ENCODE data around the gene RPL13.

RPL13 gene

DNA sequence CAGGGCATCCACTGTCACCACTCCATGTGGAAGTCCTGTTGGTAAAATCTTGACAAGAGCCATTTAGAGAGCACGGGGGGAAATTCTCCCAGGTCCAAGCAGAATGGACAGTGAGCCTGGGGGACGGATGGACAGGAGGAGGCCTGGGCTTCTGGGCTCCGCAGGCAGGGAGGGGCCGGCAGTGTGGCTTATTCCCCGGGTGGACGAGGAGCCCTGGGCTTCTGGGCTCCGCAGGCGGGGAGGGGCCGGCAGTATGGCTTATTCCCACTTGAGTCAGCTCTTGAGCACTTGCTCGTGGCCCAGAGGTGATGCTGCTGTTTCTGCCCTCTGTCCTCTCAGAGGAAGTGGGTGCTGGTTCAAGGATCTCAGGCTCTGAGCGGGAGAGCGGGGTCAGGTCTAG lies 22.2 kb upstream of the RPL13 start:
- H3K36me3 ChIP-seq: peaks cover 5% of the 10 kb centered on the region; the same call in 1 of the 2 replicates
- no peak for DNase-seq
- H3K9me3 ChIP-seq (ENCODE audit: severe bottlenecking): no peaks in the 10 kb centered on the region
- TF ChIP-seq, protein P1, sequence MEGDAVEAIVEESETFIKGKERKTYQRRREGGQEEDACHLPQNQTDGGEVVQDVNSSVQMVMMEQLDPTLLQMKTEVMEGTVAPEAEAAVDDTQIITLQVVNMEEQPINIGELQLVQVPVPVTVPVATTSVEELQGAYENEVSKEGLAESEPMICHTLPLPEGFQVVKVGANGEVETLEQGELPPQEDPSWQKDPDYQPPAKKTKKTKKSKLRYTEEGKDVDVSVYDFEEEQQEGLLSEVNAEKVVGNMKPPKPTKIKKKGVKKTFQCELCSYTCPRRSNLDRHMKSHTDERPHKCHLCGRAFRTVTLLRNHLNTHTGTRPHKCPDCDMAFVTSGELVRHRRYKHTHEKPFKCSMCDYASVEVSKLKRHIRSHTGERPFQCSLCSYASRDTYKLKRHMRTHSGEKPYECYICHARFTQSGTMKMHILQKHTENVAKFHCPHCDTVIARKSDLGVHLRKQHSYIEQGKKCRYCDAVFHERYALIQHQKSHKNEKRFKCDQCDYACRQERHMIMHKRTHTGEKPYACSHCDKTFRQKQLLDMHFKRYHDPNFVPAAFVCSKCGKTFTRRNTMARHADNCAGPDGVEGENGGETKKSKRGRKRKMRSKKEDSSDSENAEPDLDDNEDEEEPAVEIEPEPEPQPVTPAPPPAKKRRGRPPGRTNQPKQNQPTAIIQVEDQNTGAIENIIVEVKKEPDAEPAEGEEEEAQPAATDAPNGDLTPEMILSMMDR (IDR thresholded peaks at IDR 0.05; ENCODE audit: low read depth, low read length): no peak
- no peaks in the 10 kb centered on the region for H3K27me3 ChIP-seq (ENCODE audit: insufficient read depth, low read depth, severe bottlenecking)
- no peak overlapping the region for H3K27ac ChIP-seq
- no peak overlapping the region for H3K4me3 ChIP-seq (ENCODE audit: low read depth, low read length)

DNA sequence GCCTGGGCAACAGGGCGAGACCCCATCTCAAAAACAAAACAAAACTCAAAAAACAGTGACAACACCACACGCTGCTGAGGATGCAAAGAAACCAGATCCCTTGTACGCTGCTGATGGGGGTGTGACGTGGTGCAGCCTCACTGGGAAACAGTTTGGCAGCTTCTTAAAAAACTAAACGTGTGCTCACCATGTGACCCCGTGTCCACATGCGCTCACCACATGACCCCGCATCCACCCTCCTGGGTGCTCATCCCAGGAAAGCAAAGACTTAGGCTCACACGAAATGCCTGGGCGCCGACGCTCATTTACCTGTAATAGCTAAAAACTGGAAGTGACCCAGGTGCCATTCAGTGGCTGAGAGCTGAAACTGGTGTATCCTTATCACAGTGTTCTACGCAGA lies 19.9 kb upstream of the RPL13 start:
- H3K4me3 ChIP-seq (ENCODE audit: low read depth, low read length): no peak overlapping the region
- TF ChIP-seq, protein P1 (IDR thresholded peaks at IDR 0.05; ENCODE audit: low read depth, low read length): no peak
- no peak overlapping the region for H3K27ac ChIP-seq
- H3K9me3 ChIP-seq (ENCODE audit: severe bottlenecking): no peaks in the 10 kb centered on the region
- no peak for DNase-seq
- H3K36me3 ChIP-seq: no peaks in the 10 kb centered on the region
- H3K27me3 ChIP-seq (ENCODE audit: insufficient read depth, low read depth, severe bottlenecking): no peaks in the 10 kb centered on the region

DNA sequence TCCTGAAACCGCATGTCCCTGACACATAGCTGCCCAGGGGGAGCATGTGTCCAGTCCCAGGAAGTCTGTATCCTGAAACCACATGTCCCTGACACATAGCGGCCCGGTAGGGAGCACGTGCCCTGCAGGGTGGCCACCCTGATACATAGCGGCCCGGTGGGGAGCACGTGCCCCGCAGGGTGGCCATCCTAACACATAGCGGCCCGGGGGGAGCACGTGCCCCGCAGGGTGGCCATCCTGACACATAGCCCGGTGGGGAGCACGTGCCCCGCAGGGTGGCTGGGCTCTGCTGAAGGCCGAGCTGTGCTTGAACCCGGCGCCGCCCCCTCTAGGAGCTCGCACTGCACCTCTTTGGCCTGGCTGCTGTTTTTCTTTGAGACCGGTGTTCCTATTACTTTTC lies 18.7 kb upstream of the RPL13 start:
- no peak overlapping the region for H3K4me3 ChIP-seq (ENCODE audit: low read depth, low read length)
- no peaks in the 10 kb centered on the region for H3K9me3 ChIP-seq (ENCODE audit: severe bottlenecking)
- no peaks in the 10 kb centered on the region for H3K27me3 ChIP-seq (ENCODE audit: insufficient read depth, low read depth, severe bottlenecking)
- no peak for DNase-seq
- TF ChIP-seq, protein P1 (IDR thresholded peaks at IDR 0.05; ENCODE audit: low read depth, low read length): no peak
- H3K27ac ChIP-seq: no peak overlapping the region
- H3K36me3 ChIP-seq: no peaks in the 10 kb centered on the region

DNA sequence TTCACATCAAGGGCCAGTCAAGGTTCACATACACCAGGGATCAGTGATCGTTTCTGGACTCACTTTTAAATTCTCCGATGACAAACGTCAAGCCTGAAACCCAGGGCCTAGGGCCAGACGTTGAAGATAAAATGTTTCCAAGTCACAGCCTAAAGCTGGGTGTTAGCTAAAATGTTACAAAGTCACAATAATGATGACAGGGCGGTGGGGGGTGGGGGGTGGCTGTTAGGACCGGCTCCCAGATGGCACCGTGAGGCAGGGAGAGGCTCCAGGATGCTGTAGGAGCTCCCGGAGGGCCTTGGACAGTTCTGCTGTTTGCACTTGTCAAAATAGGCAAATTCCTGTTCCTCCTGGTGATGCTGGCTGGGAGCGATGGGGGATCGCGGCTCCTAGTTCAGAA lies 16.4 kb upstream of the RPL13 start:
- Histone ChIP-seq H3K9me3 (ENCODE audit: severe bottlenecking) (no peaks in the 10 kb centered on the region), H3K36me3 (no peaks in the 10 kb centered on the region), H3K4me3 (ENCODE audit: low read depth, low read length) (no peak overlapping the region), H3K27me3 (ENCODE audit: insufficient read depth, low read depth, severe bottlenecking) (no peaks in the 10 kb centered on the region), H3K27ac (no peak overlapping the region)
- TF ChIP-seq, protein P1 (IDR thresholded peaks at IDR 0.05; ENCODE audit: low read depth, low read length): no peak
- no peak for DNase-seq

DNA sequence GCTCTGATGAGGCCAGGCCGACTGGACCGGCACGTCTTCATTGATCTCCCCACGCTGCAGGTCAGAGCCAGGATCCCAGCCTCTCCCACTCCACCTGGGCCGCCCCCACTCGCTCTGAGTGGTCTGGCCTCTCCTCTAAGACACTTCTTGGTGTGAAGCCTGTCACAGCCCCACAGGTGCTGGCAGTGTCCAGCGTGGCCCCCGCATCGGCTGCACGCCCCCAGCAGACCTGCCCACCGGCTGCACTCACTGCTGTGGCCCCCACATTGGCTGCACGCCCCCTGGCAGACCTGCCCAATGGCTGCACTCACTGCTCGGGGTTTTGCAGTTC lies 15.8 kb upstream of the RPL13 start:
- H3K27me3 ChIP-seq (ENCODE audit: insufficient read depth, low read depth, severe bottlenecking): no peaks in the 10 kb centered on the region
- TF ChIP-seq, protein P1 (IDR thresholded peaks at IDR 0.05; ENCODE audit: low read depth, low read length): no peak
- DNase-seq: no peak
- H3K36me3 ChIP-seq: no peaks in the 10 kb centered on the region
- no peaks in the 10 kb centered on the region for H3K9me3 ChIP-seq (ENCODE audit: severe bottlenecking)
- no peak overlapping the region for H3K4me3 ChIP-seq (ENCODE audit: low read depth, low read length)
- H3K27ac ChIP-seq: no peak overlapping the region

DNA sequence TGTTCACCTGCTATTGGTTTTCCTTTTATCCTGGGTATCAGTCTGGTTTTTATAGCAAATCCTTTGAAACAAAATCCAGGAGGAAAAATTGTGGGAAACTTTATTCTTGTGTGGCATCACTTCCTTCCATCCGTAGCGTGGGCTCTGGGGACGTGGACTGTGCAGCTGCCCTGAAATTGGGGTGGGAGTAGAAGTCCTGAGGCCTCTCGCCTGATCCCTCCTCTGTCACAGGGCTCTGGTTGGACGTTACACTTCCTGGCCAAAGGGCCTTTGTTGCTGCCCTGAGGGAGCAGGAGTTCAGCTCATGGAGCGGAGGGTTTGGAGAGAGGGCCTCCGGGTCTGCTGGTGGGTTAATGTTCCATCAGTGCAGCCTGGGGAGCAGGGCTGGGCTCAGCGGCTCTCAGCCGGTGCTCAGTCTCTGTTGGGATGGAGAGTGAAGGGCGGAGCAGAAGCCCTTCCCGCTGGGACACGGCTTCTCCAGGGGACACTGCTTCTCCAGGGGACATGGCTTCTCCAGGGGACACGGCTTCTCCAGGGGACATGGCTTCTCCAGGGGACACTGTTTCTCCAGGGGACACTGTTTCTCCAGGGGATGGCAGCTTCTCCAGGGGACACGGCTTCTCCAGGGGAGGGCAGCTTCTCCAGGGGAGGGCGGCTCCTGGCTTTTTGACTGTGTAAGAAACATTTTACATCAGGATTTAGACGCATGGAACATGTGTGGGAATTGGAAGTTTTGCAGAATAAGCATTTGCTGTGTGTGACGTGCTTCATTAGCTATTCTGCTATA lies 15.2 kb upstream of the RPL13 start:
- Histone ChIP-seq H3K4me3 (ENCODE audit: low read depth, low read length) (no peak overlapping the region), H3K9me3 (ENCODE audit: severe bottlenecking) (no peaks in the 10 kb centered on the region), H3K27ac (no peak overlapping the region), H3K27me3 (ENCODE audit: insufficient read depth, low read depth, severe bottlenecking) (no peaks in the 10 kb centered on the region), H3K36me3 (no peaks in the 10 kb centered on the region)
- DNase-seq: no peak
- TF ChIP-seq, protein P1 (IDR thresholded peaks at IDR 0.05; ENCODE audit: low read depth, low read length): no peak
